Adrenal gland (tissue), 12 donors: ENCODE results near the gene STAT3. TPM values are rescaled to one million over a fixed set of nuclear protein-coding genes. Genes with fewer than 3 reads are reported as not detected.

ENCODE experiments used
- DNase-seq, 7 donors: peaks; one replicate each; pipeline ENCODE4 v3.0.0-alpha.2; 2019 to 2020
- H3K27ac ChIP-seq, 5 donors: fragments of 200-600 bp; sonication (generic) in 4 of 5; 1 replicate in 3 of 5; 2 replicates in 2 of 5; pipeline versions ENCODE4 v1.5.1 to v1.8.0; 2016 to 2020; ENCODE audit warnings: mild to moderate bottlenecking in 1 of 5
- H3K27me3 ChIP-seq: fragments of 200-600 bp; 2 replicates; pipeline ENCODE4 v1.8.0; 2021
- H3K36me3 ChIP-seq, 2 donors: fragments of 200-600 bp; replicated peaks in 1 of 2; 1 replicate in 1 of 2; 2 replicates in 1 of 2; pipeline versions ENCODE4 v1.5.1 to v1.8.0; 2018 to 2022
- H3K4me1 ChIP-seq, 2 donors: fragments of 200-600 bp; replicated peaks in 1 of 2; 1 replicate in 1 of 2; 2 replicates in 1 of 2; pipeline versions ENCODE4 v1.5.1 to v1.8.0; 2018 to 2021
- H3K4me3 ChIP-seq, 4 donors: fragments of 200-600 bp; sonication (generic) in 3 of 4; one replicate each; pipeline ENCODE4 v1.5.1; 2016 to 2018
- H3K9me3 ChIP-seq, 3 donors: fragments of 200-600 bp; sonication (generic) in 1 of 3; replicated peaks in 1 of 3; 1 replicate in 2 of 3; 2 replicates in 1 of 3; pipeline versions ENCODE4 v1.5.1 to v1.8.0; 2016 to 2021
- POLR2A ChIP-seq, 2 donors: fragments of 450-650 bp; IDR thresholded peaks; one replicate each; pipeline ENCODE4 v1.6.1; 2017; ENCODE audit warnings: antibody characterized with exemption in 2 of 2, mild to moderate bottlenecking in 2 of 2, moderate library complexity in 1 of 2
- WGBS, 4 donors: extraction: QIAGEN DNeasy Blood & Tissue Kit in 2 of 4; methylation state at CpG; one replicate each; pipeline versions ENCODE4 v1.1.5 to v1.1.7; 2013 to 2017; 5-methylcytosine and 5-hydroxymethylcytosine counted together
- intact Hi-C, 2 donors: fragments of 100-400 bp; cut with DNase I; formaldehyde crosslinking; loops; one replicate each; pipeline versions ENCODE4 v1.14.1 to v1.15.0; 2022 to 2023
- polyA plus RNA-seq, 3 donors: library from polyadenylated mRNA; stranded (reverse); fragments of 200-250 nt in 2 of 3; fragments of 350-450 nt in 1 of 3; fragmentation: Illumina TruSeq in 1 of 3; extraction: RNeasy Lipid Tissue Mini Kit (QIAGEN cat#74804) in 1 of 3; gene quantifications; one replicate each; pipeline ENCODE4 v1.2.3, GENCODE V29; 2013 to 2014
- total RNA-seq, 9 donors: library from RNA; depleted of rRNA in 4 of 9; stranded (reverse); fragments of >200 nt in 4 of 9; fragments of 120-200 nt in 1 of 9; fragmentation: NEBNext Ultra II Directional in 1 of 9; extraction: Animal tissue kit (Norgen Biotek cat#: 25700) in 1 of 9; gene quantifications; one replicate each; pipeline versions ENCODE4 v1.1.0 to v1.2.4, GENCODE V29; 2013 to 2023
- TF ChIP-seq, protein P1 (sequence below), 6 experiments: fragments of 450-650 bp in 4 of 6; fragments of 200-600 bp in 2 of 6; sonication (generic) in 1 of 6; IDR thresholded peaks; 1 replicate in 5 of 6; 2 replicates in 1 of 6; pipeline versions ENCODE4 v1.5.1 to v1.8.0; 2016 to 2021; ENCODE audit warnings: antibody characterized with exemption in 6 of 6, mild to moderate bottlenecking in 2 of 6, moderate library complexity in 1 of 6
- donor health status: healthy with polysubstance abuse.
- donor health status: Bipolar disorder and iron deficiency.
- donor health status: DM: yes; HTN: yes; CAD: no.
- donor health status: DM: no; HTN: no; CAD: no.
- donor health status: DM: no; HTN: no; CAD: no.
- donor health status: DM: yes; HTN: yes; CAD: no.

Gene STAT3
- total and polyA plus RNA-seq, 12 donors, result 31.0 to 282 (median 160) TPM

DNA sequence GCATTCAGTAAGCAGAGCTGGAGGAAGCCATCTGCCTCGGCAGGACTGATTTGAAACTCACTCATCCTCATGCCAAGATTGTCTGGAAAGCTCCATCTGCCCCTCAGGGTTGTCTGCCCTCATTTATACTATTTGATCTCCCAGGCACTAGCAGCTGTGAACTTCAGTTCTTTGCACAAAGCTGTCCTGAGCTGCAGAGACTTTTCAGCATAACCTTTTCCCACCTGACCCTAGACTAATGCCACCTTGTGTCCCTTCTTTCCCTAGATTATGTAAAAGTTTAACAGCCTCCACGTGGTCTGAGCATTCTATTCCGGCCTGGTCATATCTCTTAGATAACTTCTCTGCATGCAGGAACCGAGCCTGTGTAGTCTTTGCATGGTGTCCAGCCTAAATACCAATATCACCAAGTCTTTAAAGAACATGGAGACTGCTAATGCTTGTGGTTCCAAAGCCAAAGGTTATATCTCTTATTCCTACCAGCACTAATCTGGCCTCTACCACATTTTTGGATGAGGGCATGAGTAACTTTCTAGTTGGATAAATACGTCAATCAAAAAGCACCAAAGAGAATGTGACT, 70.9 kb downstream of the STAT3 start:
- Histone ChIP-seq H3K27me3 (no peaks in the 10 kb centered on the region), H3K4me1 (peaks cover 6 to 32% of the 10 kb centered on the region in 2 donors), H3K9me3 (no peaks in the 10 kb centered on the region), H3K36me3 (peaks cover 0 to 96% of the 10 kb centered on the region in 2 donors), H3K4me3 (no peak overlapping the region), H3K27ac (no peak overlapping the region)
- TF ChIP-seq, protein P1, sequence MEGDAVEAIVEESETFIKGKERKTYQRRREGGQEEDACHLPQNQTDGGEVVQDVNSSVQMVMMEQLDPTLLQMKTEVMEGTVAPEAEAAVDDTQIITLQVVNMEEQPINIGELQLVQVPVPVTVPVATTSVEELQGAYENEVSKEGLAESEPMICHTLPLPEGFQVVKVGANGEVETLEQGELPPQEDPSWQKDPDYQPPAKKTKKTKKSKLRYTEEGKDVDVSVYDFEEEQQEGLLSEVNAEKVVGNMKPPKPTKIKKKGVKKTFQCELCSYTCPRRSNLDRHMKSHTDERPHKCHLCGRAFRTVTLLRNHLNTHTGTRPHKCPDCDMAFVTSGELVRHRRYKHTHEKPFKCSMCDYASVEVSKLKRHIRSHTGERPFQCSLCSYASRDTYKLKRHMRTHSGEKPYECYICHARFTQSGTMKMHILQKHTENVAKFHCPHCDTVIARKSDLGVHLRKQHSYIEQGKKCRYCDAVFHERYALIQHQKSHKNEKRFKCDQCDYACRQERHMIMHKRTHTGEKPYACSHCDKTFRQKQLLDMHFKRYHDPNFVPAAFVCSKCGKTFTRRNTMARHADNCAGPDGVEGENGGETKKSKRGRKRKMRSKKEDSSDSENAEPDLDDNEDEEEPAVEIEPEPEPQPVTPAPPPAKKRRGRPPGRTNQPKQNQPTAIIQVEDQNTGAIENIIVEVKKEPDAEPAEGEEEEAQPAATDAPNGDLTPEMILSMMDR (IDR thresholded peaks at IDR 0.05), result no peak
- no peak for TF ChIP-seq POLR2A (IDR thresholded peaks at IDR 0.05)
- WGBS, 4 donors, result 64 to 75% (median 68%) methylated on average over 5 of the region's 5 CpGs
- intact Hi-C loops, result loop anchor here in 1 of 2 donors (10.0 kb wide), 1 partner anchor 207 kb away; no protein-coding TSS in a partner anchor
- no peak for DNase-seq

DNA sequence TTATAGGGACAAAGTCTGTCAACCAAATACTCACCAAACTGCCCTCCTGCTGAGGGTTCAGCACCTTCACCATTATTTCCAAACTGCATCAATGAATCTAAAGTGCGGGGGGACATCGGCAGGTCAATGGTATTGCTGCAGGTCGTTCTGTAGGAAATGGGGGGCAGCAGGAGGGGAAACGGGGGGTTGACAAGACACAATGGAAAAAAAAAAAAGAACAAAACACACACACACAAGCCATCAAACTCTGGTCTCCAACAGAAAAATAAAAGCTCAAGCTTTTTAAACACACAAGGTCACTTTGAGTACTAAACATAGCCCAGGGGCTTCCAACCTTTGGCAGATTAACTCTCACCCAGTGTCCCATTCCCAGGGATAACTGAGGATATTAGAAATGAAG, 71.5 kb downstream of the STAT3 start:
- H3K9me3 ChIP-seq, result no peaks in the 10 kb centered on the region
- H3K4me3 ChIP-seq, result no peak overlapping the region
- no peaks in the 10 kb centered on the region for H3K27me3 ChIP-seq
- 76 to 88% (median 80%) methylated on average over 4 of the region's 4 CpGs for WGBS, 4 donors
- no peak for DNase-seq
- no peak overlapping the region for H3K27ac ChIP-seq
- TF ChIP-seq, protein P1 (IDR thresholded peaks at IDR 0.05), result no peak
- intact Hi-C loops, result loop anchor here in 1 of 2 donors (10.0 kb wide), 1 partner anchor 208 kb away; no protein-coding TSS in a partner anchor
- H3K4me1 ChIP-seq, result peaks cover 12 to 38% of the 10 kb centered on the region in 2 donors
- H3K36me3 ChIP-seq, result peaks cover 0 to 90% of the 10 kb centered on the region in 2 donors

DNA sequence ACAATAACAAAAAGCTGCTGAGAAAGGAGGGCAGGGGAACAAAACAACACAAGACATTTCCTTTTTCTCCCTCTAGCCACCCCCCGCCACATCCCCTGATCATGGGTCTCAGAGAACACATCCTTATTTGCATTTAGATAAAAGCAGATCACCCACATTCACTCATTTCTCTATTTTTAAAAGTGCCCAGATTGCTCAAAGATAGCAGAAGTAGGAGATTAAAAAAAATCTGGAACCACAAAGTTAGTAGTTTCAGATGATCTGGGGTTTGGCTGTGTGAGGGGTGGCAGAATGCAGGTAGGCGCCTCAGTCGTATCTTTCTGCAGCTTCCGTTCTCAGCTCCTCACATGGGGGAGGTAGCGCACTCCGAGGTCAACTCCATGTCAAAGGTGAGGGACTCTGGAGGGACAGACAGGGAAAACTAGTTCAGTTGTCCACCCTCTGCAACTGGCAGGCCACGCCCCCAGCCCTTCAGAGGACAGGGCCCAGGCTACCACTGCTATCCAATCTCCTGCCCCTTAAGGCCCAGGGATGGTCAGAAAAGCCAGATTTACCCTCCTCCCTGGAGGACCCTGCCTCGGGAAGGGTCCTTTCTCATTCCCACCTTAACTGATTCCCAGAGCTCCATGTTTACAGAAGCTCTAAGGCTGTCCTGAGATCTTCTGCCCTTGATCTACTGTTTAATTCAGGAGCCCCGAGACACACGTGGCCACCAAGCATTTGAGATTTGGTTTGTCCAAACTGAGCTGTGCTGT, 72.7 kb downstream of the STAT3 start:
- no peaks in the 10 kb centered on the region for H3K9me3 ChIP-seq
- peak overlapping the region in 2 of 5 donors; percentile 5 to 90 for H3K27ac ChIP-seq
- no peaks in the 10 kb centered on the region for H3K27me3 ChIP-seq
- H3K4me1 ChIP-seq, result peaks cover 24 to 50% of the 10 kb centered on the region in 2 donors
- intact Hi-C loops, result loop anchor here in 1 of 2 donors (10.0 kb wide), 1 partner anchor 209 kb away; no protein-coding TSS in a partner anchor
- no peak for DNase-seq
- no peak overlapping the region for H3K4me3 ChIP-seq
- TF ChIP-seq, protein P1 (IDR thresholded peaks at IDR 0.05), result no peak
- TF ChIP-seq POLR2A (IDR thresholded peaks at IDR 0.05), result no peak
- WGBS, 4 donors, result 71 to 79% (median 72%) methylated on average over 10 of the region's 10 CpGs
- peaks cover 0 to 85% of the 10 kb centered on the region in 2 donors for H3K36me3 ChIP-seq

DNA sequence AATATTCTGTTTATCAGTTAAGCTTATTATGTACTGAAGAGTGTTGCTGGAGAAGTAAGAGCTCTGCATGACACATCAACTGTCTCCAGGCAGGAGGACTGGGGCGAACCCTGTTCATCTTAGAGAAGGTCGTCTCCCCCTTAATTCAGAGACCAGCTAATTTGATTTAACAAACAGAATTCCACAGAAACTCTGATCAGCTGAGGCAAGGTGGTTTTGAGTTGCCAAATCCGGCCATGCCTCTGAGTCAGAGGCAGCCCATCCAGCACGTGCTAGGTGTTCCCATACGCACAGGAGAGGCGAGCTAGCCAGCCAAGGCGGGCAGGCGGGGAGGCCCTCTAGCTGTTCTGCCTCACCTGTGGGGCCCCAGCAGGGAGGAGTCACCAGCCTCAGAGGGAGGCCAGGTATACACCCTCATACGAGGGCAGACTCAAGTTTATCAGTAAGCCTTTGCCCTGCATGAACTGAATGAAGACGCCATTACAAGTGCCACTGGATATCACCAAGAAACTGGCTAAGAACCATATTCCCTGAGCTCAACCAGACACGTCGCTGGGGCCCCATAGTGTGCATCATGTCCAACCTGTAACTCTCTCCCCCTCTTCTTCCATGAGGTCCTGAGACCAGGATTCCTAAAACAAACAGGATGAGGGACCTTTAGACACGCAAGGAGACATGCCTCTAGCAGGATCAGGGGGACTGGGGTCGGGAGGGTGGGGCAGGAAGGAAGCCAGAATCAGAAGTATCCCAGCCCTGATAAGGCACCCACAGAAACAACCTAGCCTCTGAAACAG, 74.3 kb downstream of the STAT3 start:
- 69 to 80% (median 72%) methylated on average over 6 to 14 of the region's 14 CpGs for WGBS, 4 donors
- H3K4me1 ChIP-seq, result peaks cover 26 to 57% of the 10 kb centered on the region in 2 donors
- TF ChIP-seq, protein P1 (IDR thresholded peaks at IDR 0.05), result no peak
- TF ChIP-seq POLR2A (IDR thresholded peaks at IDR 0.05), result no peak
- no peaks in the 10 kb centered on the region for H3K27me3 ChIP-seq
- H3K4me3 ChIP-seq, result no peak overlapping the region
- intact Hi-C loops, result loop anchor here in 1 of 2 donors (10.0 kb wide), 1 partner anchor 211 kb away; no protein-coding TSS in a partner anchor
- peak overlapping the region in 3 of 5 donors; percentile 53 to 95 (median 90) for H3K27ac ChIP-seq
- no peaks in the 10 kb centered on the region for H3K9me3 ChIP-seq
- peak in 6 of 7 donors; percentile 57 to 77 (median 70) for DNase-seq
- H3K36me3 ChIP-seq, result peaks cover 0 to 85% of the 10 kb centered on the region in 2 donors
